NB4 (cell line): Measurements from ENCODE around the gene USP37.

Source experiments
- DNase-seq: peaks from one replicate; pipeline ENCODE4 v3.0.0; 2010; ENCODE audit warnings: low read depth
- H3K4me3 ChIP-seq: one replicate; pipeline ENCODE4 v1.5.1; 2011; ENCODE audit warnings: mild to moderate bottlenecking, low read depth, low read length, moderate library complexity
- MAX ChIP-seq: IDR thresholded peaks from 2 replicates; pipeline ENCODE4 v1.6.1; 2011; ENCODE audit warnings: low read depth, low read length
- MYC ChIP-seq: IDR thresholded peaks from 2 replicates; pipeline ENCODE4 v1.6.1; 2011; ENCODE audit warnings: low read depth, low read length
- POLR2A ChIP-seq: IDR thresholded peaks from 2 replicates; pipeline ENCODE4 v1.6.1; 2011; ENCODE audit warnings: mild to moderate bottlenecking; ENCODE audit not compliant: insufficient read length; ENCODE audit errors: extremely low read depth
- TF ChIP-seq, protein P1 (sequence below): IDR thresholded peaks from one replicate; pipeline ENCODE4 v1.5.1; 2012; ENCODE audit warnings: low read depth, low read length

The USP37 gene

GRCh38 chr2:218570850-218571249, 2.7 kb upstream of the USP37 start:
- peak overlapping the region; percentile 97 for H3K4me3 ChIP-seq
- no peak for TF ChIP-seq MAX
- no peak for DNase-seq

DNA sequence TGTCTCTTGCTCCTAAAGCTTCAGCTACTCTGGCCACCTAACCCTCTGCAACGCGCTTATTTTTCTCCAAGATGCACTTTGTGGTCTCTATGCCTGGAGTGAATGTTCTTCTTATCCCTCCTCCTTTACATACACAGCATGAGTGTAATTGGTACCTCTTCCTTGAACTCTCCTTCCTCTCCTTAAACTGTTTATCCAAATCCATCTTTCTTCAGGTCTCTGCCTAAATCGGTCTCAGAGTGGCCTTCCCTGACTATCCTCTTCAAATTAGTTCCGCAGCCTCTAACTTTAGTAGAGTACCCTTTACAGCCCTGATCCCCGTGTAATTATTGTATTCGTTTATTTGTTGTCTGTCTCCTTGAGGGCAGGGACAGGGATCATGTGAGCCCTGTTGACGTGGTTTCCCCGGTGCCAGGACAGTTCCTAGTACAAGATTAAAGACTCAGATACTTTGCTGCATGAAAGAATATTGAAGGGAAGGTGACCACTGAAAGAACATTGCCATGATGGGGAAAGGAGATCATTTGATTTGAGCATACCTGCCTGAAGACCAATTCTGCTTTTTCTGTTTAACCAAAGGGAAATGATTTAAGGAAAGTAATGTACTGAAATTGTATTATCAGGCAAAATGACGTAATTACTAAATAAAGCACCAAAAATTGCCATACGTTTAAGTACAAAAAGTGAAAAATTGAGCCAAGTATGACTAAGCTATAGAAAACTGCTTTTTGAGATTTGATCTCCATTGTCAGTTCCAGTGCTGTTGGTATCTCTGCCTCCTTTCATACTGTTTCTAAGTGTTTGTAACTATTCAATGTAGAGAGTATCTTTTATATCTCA, 1.7 kb upstream of the USP37 start:
- peak overlapping the region; percentile 97 for H3K4me3 ChIP-seq
- peak; percentile 30 for DNase-seq
- TF ChIP-seq MAX (no peak), MYC (no peak)

GRCh38 chr2:218569038-218569431, 884 bp upstream of the USP37 start:
- TF ChIP-seq POLR2A (no peak), MAX (no peak), MYC (no peak)
- TF ChIP-seq, protein P1, sequence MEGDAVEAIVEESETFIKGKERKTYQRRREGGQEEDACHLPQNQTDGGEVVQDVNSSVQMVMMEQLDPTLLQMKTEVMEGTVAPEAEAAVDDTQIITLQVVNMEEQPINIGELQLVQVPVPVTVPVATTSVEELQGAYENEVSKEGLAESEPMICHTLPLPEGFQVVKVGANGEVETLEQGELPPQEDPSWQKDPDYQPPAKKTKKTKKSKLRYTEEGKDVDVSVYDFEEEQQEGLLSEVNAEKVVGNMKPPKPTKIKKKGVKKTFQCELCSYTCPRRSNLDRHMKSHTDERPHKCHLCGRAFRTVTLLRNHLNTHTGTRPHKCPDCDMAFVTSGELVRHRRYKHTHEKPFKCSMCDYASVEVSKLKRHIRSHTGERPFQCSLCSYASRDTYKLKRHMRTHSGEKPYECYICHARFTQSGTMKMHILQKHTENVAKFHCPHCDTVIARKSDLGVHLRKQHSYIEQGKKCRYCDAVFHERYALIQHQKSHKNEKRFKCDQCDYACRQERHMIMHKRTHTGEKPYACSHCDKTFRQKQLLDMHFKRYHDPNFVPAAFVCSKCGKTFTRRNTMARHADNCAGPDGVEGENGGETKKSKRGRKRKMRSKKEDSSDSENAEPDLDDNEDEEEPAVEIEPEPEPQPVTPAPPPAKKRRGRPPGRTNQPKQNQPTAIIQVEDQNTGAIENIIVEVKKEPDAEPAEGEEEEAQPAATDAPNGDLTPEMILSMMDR: no peak
- DNase-seq: peak; percentile 76
- peak overlapping the region; percentile 97 for H3K4me3 ChIP-seq

DNA sequence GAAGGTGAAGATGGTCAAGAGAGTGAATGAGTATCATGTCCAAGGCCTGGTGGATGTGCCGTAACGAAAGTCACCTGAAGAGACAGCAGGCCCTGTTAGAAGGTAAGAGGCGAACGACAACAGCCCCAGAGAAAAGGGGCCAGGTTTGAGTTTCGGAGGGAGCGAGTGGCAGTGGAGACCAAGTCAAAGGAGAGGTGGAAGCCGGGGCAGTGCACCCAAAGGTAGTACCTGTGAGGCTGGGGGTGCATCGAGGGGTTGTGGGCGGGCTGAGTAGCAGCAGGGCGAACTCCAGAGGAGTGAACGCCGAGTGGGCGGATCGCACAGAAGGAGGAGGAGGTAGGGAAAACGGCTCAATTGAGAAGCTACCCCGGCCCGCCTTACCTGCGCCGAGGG, 358 bp downstream of the USP37 start:
- TF ChIP-seq, protein P1: no peak
- TF ChIP-seq MAX (no peak), MYC (no peak), POLR2A (no peak)
- H3K4me3 ChIP-seq: peak overlapping the region; percentile 75
- DNase-seq: no peak

DNA sequence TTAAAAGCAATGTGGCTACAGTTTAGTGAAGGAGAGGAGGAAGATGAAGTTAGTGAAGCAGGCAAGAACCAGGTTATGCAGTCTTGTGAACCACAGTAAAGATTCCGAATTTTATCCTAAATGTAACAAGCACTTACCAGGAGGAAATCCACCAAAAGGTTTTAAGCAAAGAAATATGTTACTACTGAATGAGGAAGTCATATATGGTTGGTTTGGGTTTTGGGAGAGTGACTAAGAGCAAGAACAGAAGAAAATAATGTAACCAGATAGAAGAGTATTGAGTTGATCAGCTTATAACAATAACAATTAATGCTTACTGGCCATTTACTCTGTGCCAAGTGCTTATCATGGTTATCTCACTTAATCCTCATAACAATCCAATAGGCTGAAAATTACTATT, 1.9 kb downstream of the USP37 start:
- TF ChIP-seq, protein P1: no peak
- TF ChIP-seq POLR2A: no peak
- TF ChIP-seq MAX: no peak
- no peak for TF ChIP-seq MYC
- peak; percentile 33 for DNase-seq
- H3K4me3 ChIP-seq: peak overlapping the region; percentile 75

DNA sequence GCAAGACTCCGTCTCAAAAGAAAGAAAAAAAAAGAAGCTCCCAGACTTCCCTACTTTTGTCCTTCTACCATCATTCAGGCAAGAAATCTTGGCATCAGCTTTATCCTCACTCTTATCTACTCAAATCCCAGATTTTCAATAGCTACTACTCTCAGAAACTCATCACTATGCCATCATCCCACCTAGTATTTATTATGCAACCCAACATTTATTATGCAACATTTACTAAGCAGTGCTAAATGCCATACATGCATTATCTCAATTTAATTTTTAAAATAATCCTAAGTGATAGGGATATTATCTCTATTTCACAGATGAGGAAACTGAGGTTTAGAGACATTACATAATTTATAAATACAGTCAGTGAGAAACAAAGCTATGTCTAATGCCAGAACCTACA, 4.1 kb downstream of the USP37 start:
- no peak overlapping the region for H3K4me3 ChIP-seq
- TF ChIP-seq, protein P1: no peak
- TF ChIP-seq MAX: no peak
- no peak for TF ChIP-seq POLR2A
- TF ChIP-seq MYC: no peak
- no peak for DNase-seq
